GM11168 (cell line): ENCODE measurements around the gene NDUFV2.

Experiments
- in situ Hi-C: fragments of 300-500 bp; cut with MboI; formaldehyde crosslinking; loops from one replicate; pipeline ENCODE4 v1.12.0; 2022; ENCODE audit warnings: low sequenced_read_pairs; ENCODE audit not compliant: unreplicated experiment

Gene NDUFV2

GRCh38 chr18:9113468-9114149 is 11.1 kb downstream of the NDUFV2 start:
- in situ Hi-C loops, result no loop called here

- in situ Hi-C loops, result no loop called here
These were observed 13.5 kb downstream of the NDUFV2 start for GRCh38 chr18:9115984-9116383.

GRCh38 chr18:9117980-9118841 is 15.7 kb downstream of the NDUFV2 start:
- in situ Hi-C loops, result no loop called here

GRCh38 chr18:9120796-9121195 is 18.3 kb downstream of the NDUFV2 start:
- in situ Hi-C loops, result no loop called here

GRCh38 chr18:9123520-9123919 is 21.0 kb downstream of the NDUFV2 start:
- in situ Hi-C loops, result no loop called here

GRCh38 chr18:9124824-9125223 is 22.3 kb downstream of the NDUFV2 start:
- in situ Hi-C loops, result no loop called here

- in situ Hi-C loops, result no loop called here
These were observed 23.8 kb downstream of the NDUFV2 start for GRCh38 chr18:9126337-9126736.

- in situ Hi-C loops, result no loop called here
These were observed 27.7 kb downstream of the NDUFV2 start for GRCh38 chr18:9130195-9130594.

- in situ Hi-C loops, result no loop called here
These were observed 28.3 kb downstream of the NDUFV2 start for GRCh38 chr18:9130806-9131205.

- in situ Hi-C loops, result no loop called here
These were observed 30.1 kb downstream of the NDUFV2 start for GRCh38 chr18:9132628-9133027.

GRCh38 chr18:9133225-9133624 is 30.7 kb downstream of the NDUFV2 start:
- in situ Hi-C loops, result no loop called here

- in situ Hi-C loops, result no loop called here
These were observed 32.8 kb downstream of the NDUFV2 start for GRCh38 chr18:9135081-9135911.

- in situ Hi-C loops, result no loop called here
These were observed 33.4 kb downstream of the NDUFV2 start for GRCh38 chr18:9135912-9136314.

- in situ Hi-C loops, result no loop called here
These were observed 34.0 kb downstream of the NDUFV2 start, which contains the start of gene ANKRD12 for GRCh38 chr18:9136315-9137155. ANKRD12 (plus strand) TSS chr18:9136781; CDS start chr18:9182433, 45,652 bp downstream.

GRCh38 chr18:9137168-9138066 is 34.9 kb downstream of the NDUFV2 start:
- in situ Hi-C loops, result no loop called here

- in situ Hi-C loops, result no loop called here
These were observed 37.0 kb downstream of the NDUFV2 start for GRCh38 chr18:9139400-9140039.

GRCh38 chr18:9140381-9140780 is 37.9 kb downstream of the NDUFV2 start:
- in situ Hi-C loops, result no loop called here

GRCh38 chr18:9140984-9141383 is 38.5 kb downstream of the NDUFV2 start:
- in situ Hi-C loops, result no loop called here
